OCI-LY3 (cell line): ENCODE data around the gene CXCL14.

Experiments used
- H2AFZ ChIP-seq: fragments of 200-600, 300-600 bp; shearing (Covaris generic); 2 replicates; pipeline ENCODE4 v1.6.0; 2014; ENCODE audit warnings: antibody characterized with exemption, low read depth, low read length
- H3K27ac ChIP-seq: fragments of 200-600, 300-600 bp; sonication (generic); 2 replicates; pipeline ENCODE4 v1.5.1; 2014; ENCODE audit warnings: mild to moderate bottlenecking, low read length, moderate library complexity, mixed read lengths
- H3K27me3 ChIP-seq: fragments of 200-600, 300-600 bp; sonication (generic); 2 replicates; pipeline ENCODE4 v1.6.1; 2014; ENCODE audit warnings: low read depth, low read length, mixed read lengths
- H3K36me3 ChIP-seq: fragments of 200-600, 300-600 bp; sonication (generic); replicated peaks from 2 replicates; pipeline ENCODE3; 2014; ENCODE audit warnings: low read depth, low read length, mixed read lengths
- H3K4me1 ChIP-seq: fragments of 300-600, 200-600 bp; sonication (generic); 2 replicates; pipeline ENCODE4 v1.6.1; 2014; ENCODE audit warnings: low read length, mixed read lengths
- H3K4me2 ChIP-seq: fragments of 200-600, 300-600 bp; sonication (generic); 2 replicates; pipeline ENCODE4 v1.6.1; 2014; ENCODE audit warnings: low read length, mixed read lengths
- H3K4me3 ChIP-seq: fragments of 300-600, 200-600 bp; sonication (generic); 2 replicates; pipeline ENCODE4 v1.5.1; 2014; ENCODE audit warnings: antibody characterized with exemption, mild to moderate bottlenecking, low read length, moderate library complexity
- H3K79me2 ChIP-seq: fragments of 300-600, 200-600 bp; shearing (Covaris generic); 2 replicates; pipeline ENCODE4 v1.6.1; 2014; ENCODE audit warnings: mild to moderate bottlenecking, low read length, mixed read lengths
- H3K9ac ChIP-seq: fragments of 300-600, 200-600 bp; shearing (Covaris generic); 2 replicates; pipeline ENCODE4 v1.6.0; 2014; ENCODE audit warnings: mild to moderate bottlenecking, low read length, moderate library complexity
- H3K9me3 ChIP-seq: fragments of 200-600, 300-600 bp; shearing (Covaris generic); 2 replicates; pipeline ENCODE4 v1.6.1; 2014; ENCODE audit warnings: low read length, mixed read lengths; ENCODE audit not compliant: insufficient read depth
- H4K20me1 ChIP-seq: fragments of 200-600, 300-600 bp; sonication (generic); 2 replicates; pipeline ENCODE4 v1.6.1; 2016; ENCODE audit warnings: low read length, mixed read lengths; ENCODE audit not compliant: insufficient read depth
- CTCF ChIP-seq: fragments of 200-600, 300-600 bp; sonication (generic); IDR thresholded peaks from 2 replicates; pipeline ENCODE4 v1.5.1; 2014; ENCODE audit warnings: antibody characterized with exemption, low read length, low read depth
- EZH2phosphoT487 ChIP-seq: fragments of 200-600 bp; shearing (Covaris generic); IDR thresholded peaks from 2 replicates; pipeline ENCODE4 v1.6.1; 2018; ENCODE audit warnings: antibody characterized with exemption, mixed run types, low read depth

The CXCL14 gene

GRCh38 chr5:135587721-135588663 is 9.2 kb upstream of the CXCL14 start:
- H3K9me3 ChIP-seq, result no peaks in the 10 kb centered on the region
- H3K4me1 ChIP-seq, result no peaks in the 10 kb centered on the region
- H3K27ac ChIP-seq, result no peak overlapping the region
- H4K20me1 ChIP-seq, result no peaks in the 10 kb centered on the region
- TF ChIP-seq CTCF (no peak), EZH2phosphoT487 (no peak)
- H3K36me3 ChIP-seq, result no peaks in the 10 kb centered on the region
- 0 out of 2 replicates have a peak, but pooled peaks cover 4% of the 10 kb centered on the region for H3K27me3 ChIP-seq
- H2AFZ ChIP-seq, result no peak overlapping the region
- H3K4me3 ChIP-seq, result no peak overlapping the region
- no peaks in the 10 kb centered on the region for H3K79me2 ChIP-seq
- H3K4me2 ChIP-seq, result no peak overlapping the region
- H3K9ac ChIP-seq, result no peak overlapping the region

- no peaks in the 10 kb centered on the region for H3K36me3 ChIP-seq
- H3K27ac ChIP-seq, result no peak overlapping the region
- no peak overlapping the region for H3K4me2 ChIP-seq
- 0 out of 2 replicates have a peak, but pooled peaks cover 12% of the 10 kb centered on the region for H3K27me3 ChIP-seq
- no peak overlapping the region for H2AFZ ChIP-seq
- no peaks in the 10 kb centered on the region for H4K20me1 ChIP-seq
- H3K79me2 ChIP-seq, result no peaks in the 10 kb centered on the region
- TF ChIP-seq CTCF (no peak), EZH2phosphoT487 (no peak)
- H3K9ac ChIP-seq, result no peak overlapping the region
- no peak overlapping the region for H3K4me3 ChIP-seq
- H3K9me3 ChIP-seq, result no peaks in the 10 kb centered on the region
- H3K4me1 ChIP-seq, result no peaks in the 10 kb centered on the region
Measured at GRCh38 chr5:135584918-135585317, 6.1 kb upstream of the CXCL14 start.

- Histone ChIP-seq H3K27ac (no peak overlapping the region), H3K9me3 (no peaks in the 10 kb centered on the region), H4K20me1 (no peaks in the 10 kb centered on the region), H3K4me1 (no peaks in the 10 kb centered on the region), H3K4me3 (no peak overlapping the region), H3K4me2 (no peak overlapping the region), H2AFZ (no peak overlapping the region), H3K79me2 (no peaks in the 10 kb centered on the region), H3K9ac (no peak overlapping the region), H3K27me3 (0 out of 2 replicates have a peak, but pooled peaks cover 12% of the 10 kb centered on the region), H3K36me3 (no peaks in the 10 kb centered on the region)
- TF ChIP-seq CTCF (no peak), EZH2phosphoT487 (no peak)
Measured at GRCh38 chr5:135584276-135584675, 5.5 kb upstream of the CXCL14 start.

- TF ChIP-seq CTCF, result no peak
- TF ChIP-seq EZH2phosphoT487, result no peak
- Histone ChIP-seq H3K36me3 (no peaks in the 10 kb centered on the region), H4K20me1 (no peaks in the 10 kb centered on the region), H3K9ac (no peak overlapping the region), H3K4me1 (no peaks in the 10 kb centered on the region), H3K27ac (no peak overlapping the region), H3K4me3 (no peak overlapping the region), H3K9me3 (no peaks in the 10 kb centered on the region), H3K79me2 (no peaks in the 10 kb centered on the region), H3K27me3 (0 out of 2 replicates have a peak, but pooled peaks cover 12% of the 10 kb centered on the region), H3K4me2 (no peak overlapping the region), H2AFZ (no peak overlapping the region)
Measured at GRCh38 chr5:135582099-135582781, 3.4 kb upstream of the CXCL14 start.
